Measurements from ENCODE around the gene GGA2. TPM values are rescaled to one million over a fixed set of nuclear protein-coding genes. Genes with fewer than 3 reads are reported as not detected.

Gene GGA2
- total and polyA plus RNA-seq, 2 donors (not counting 1 experiment from before 2014, with no cell fraction given), result 19.5 to 29.6 TPM

GRCh38 chr16:23515881-23516280, 5.6 kb upstream of the GGA2 start:
- no peak overlapping the region for H3K4me2 ChIP-seq (ENCODE audit: extremely low read depth, insufficient read depth, low read length)
- peaks cover 2% of the 10 kb centered on the region for H3K36me3 ChIP-seq (ENCODE audit: control insufficient read depth, insufficient read depth, low read length)
- H3K9me3 ChIP-seq (ENCODE audit: control insufficient read depth, insufficient read depth, low read depth, low read length), result no peaks in the 10 kb centered on the region
- H3K4me3 ChIP-seq (replicated peaks in 1 of 4; ENCODE audit: control extremely low read depth in 1 of 4, insufficient read depth in 1 of 4, low read depth in 3 of 4, low read length in 4 of 4), result no peak overlapping the region
- H2AFZ ChIP-seq (ENCODE audit: low read length), result no peak overlapping the region
- no peaks in the 10 kb centered on the region for H3K4me1 ChIP-seq (ENCODE audit: control insufficient read depth, extremely low read depth, insufficient read depth, low read length)
- no peak overlapping the region for H3K9ac ChIP-seq (ENCODE audit: insufficient read depth, low read length)
- H3K27ac ChIP-seq (ENCODE audit: insufficient read depth, low read length), result no peak overlapping the region
- no peaks in the 10 kb centered on the region for H3K79me2 ChIP-seq (ENCODE audit: control insufficient read depth, insufficient read depth, low read length)
- no peak for DNase-seq (ENCODE audit: low read depth in 2 of 2)
- TF ChIP-seq CTCF (conservative IDR thresholded peaks at IDR 0.05 in 1 of 2, IDR thresholded peaks at IDR 0.05 in 1 of 2; ENCODE audit: low read depth in 1 of 2, low read length in 2 of 2) (no peak), EZH2 (IDR thresholded peaks at IDR 0.05; ENCODE audit: low read length, missing control alignments) (no peak)
- H4K20me1 ChIP-seq (ENCODE audit: control insufficient read depth, extremely low read depth, insufficient read depth, low read length), result no peaks in the 10 kb centered on the region
- H3K27me3 ChIP-seq (ENCODE audit: control insufficient read depth, insufficient read depth, low read length), result no peaks in the 10 kb centered on the region

GRCh38 chr16:23514381-23515152, 4.3 kb upstream of the GGA2 start:
- H3K4me3 ChIP-seq (replicated peaks in 1 of 4; ENCODE audit: control extremely low read depth in 1 of 4, insufficient read depth in 1 of 4, low read depth in 3 of 4, low read length in 4 of 4), result no peak overlapping the region
- no peaks in the 10 kb centered on the region for H3K9me3 ChIP-seq (ENCODE audit: control insufficient read depth, insufficient read depth, low read depth, low read length)
- no peak overlapping the region for H2AFZ ChIP-seq (ENCODE audit: low read length)
- H3K27ac ChIP-seq (ENCODE audit: insufficient read depth, low read length), result no peak overlapping the region
- TF ChIP-seq EZH2 (IDR thresholded peaks at IDR 0.05; ENCODE audit: low read length, missing control alignments) (no peak), CTCF (conservative IDR thresholded peaks at IDR 0.05 in 1 of 2, IDR thresholded peaks at IDR 0.05 in 1 of 2; ENCODE audit: low read depth in 1 of 2, low read length in 2 of 2) (no peak)
- peaks cover under 1% of the 10 kb centered on the region for H3K36me3 ChIP-seq (ENCODE audit: control insufficient read depth, insufficient read depth, low read length)
- no peak for DNase-seq (ENCODE audit: low read depth in 2 of 2)
- H4K20me1 ChIP-seq (ENCODE audit: control insufficient read depth, extremely low read depth, insufficient read depth, low read length), result no peaks in the 10 kb centered on the region
- no peaks in the 10 kb centered on the region for H3K4me1 ChIP-seq (ENCODE audit: control insufficient read depth, extremely low read depth, insufficient read depth, low read length)
- H3K79me2 ChIP-seq (ENCODE audit: control insufficient read depth, insufficient read depth, low read length), result no peaks in the 10 kb centered on the region
- H3K27me3 ChIP-seq (ENCODE audit: control insufficient read depth, insufficient read depth, low read length), result no peaks in the 10 kb centered on the region
- H3K9ac ChIP-seq (ENCODE audit: insufficient read depth, low read length), result no peak overlapping the region
- no peak overlapping the region for H3K4me2 ChIP-seq (ENCODE audit: extremely low read depth, insufficient read depth, low read length)

GRCh38 chr16:23512168-23512695, 1.9 kb upstream of the GGA2 start:
- no peak overlapping the region for H3K4me3 ChIP-seq (replicated peaks in 1 of 4; ENCODE audit: control extremely low read depth in 1 of 4, insufficient read depth in 1 of 4, low read depth in 3 of 4, low read length in 4 of 4)
- H3K4me2 ChIP-seq (ENCODE audit: extremely low read depth, insufficient read depth, low read length), result no peak overlapping the region
- peaks cover 2% of the 10 kb centered on the region for H3K4me1 ChIP-seq (ENCODE audit: control insufficient read depth, extremely low read depth, insufficient read depth, low read length)
- H2AFZ ChIP-seq (ENCODE audit: low read length), result no peak overlapping the region
- H3K27me3 ChIP-seq (ENCODE audit: control insufficient read depth, insufficient read depth, low read length), result no peaks in the 10 kb centered on the region
- no peak overlapping the region for H3K9ac ChIP-seq (ENCODE audit: insufficient read depth, low read length)
- peaks cover 2% of the 10 kb centered on the region for H4K20me1 ChIP-seq (ENCODE audit: control insufficient read depth, extremely low read depth, insufficient read depth, low read length)
- no peak for TF ChIP-seq CTCF (conservative IDR thresholded peaks at IDR 0.05 in 1 of 2, IDR thresholded peaks at IDR 0.05 in 1 of 2; ENCODE audit: low read depth in 1 of 2, low read length in 2 of 2)
- TF ChIP-seq EZH2 (IDR thresholded peaks at IDR 0.05; ENCODE audit: low read length, missing control alignments), result no peak
- DNase-seq (ENCODE audit: low read depth in 2 of 2), result no peak
- H3K27ac ChIP-seq (ENCODE audit: insufficient read depth, low read length), result no peak overlapping the region
- no peaks in the 10 kb centered on the region for H3K9me3 ChIP-seq (ENCODE audit: control insufficient read depth, insufficient read depth, low read depth, low read length)
- no peaks in the 10 kb centered on the region for H3K36me3 ChIP-seq (ENCODE audit: control insufficient read depth, insufficient read depth, low read length)
- peaks cover 11% of the 10 kb centered on the region for H3K79me2 ChIP-seq (ENCODE audit: control insufficient read depth, insufficient read depth, low read length)
